SK-N-SH (cell line): ENCODE measurements around the gene NBDY.

ENCODE experiments used
- SMC3 ChIP-seq: IDR thresholded peaks from 2 replicates; pipeline ENCODE4 v1.6.1; 2012; ENCODE audit warnings: low read depth, low read length, improper control_type of control experiment
- TF ChIP-seq, protein P1 (sequence below): fragments of 200-600 bp; sonication (generic); IDR thresholded peaks from 2 replicates; pipeline ENCODE4 v1.6.1; 2017; ENCODE audit warnings: antibody characterized with exemption, mild to moderate bottlenecking, moderate library complexity

- TF ChIP-seq, protein P1, sequence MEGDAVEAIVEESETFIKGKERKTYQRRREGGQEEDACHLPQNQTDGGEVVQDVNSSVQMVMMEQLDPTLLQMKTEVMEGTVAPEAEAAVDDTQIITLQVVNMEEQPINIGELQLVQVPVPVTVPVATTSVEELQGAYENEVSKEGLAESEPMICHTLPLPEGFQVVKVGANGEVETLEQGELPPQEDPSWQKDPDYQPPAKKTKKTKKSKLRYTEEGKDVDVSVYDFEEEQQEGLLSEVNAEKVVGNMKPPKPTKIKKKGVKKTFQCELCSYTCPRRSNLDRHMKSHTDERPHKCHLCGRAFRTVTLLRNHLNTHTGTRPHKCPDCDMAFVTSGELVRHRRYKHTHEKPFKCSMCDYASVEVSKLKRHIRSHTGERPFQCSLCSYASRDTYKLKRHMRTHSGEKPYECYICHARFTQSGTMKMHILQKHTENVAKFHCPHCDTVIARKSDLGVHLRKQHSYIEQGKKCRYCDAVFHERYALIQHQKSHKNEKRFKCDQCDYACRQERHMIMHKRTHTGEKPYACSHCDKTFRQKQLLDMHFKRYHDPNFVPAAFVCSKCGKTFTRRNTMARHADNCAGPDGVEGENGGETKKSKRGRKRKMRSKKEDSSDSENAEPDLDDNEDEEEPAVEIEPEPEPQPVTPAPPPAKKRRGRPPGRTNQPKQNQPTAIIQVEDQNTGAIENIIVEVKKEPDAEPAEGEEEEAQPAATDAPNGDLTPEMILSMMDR = no peak
- TF ChIP-seq SMC3 = no peak
Observed at GRCh38 chrX:56860888-56861287, 131.8 kb downstream of the NBDY start.
